SK-N-MC (cell line): ENCODE measurements around the gene NEDD4.
A peak's percentile ranks its signal among the peaks of the same experiment; 100 is the strongest.

Experiments used
- DNase-seq: peaks from one replicate; pipeline ENCODE4 v3.0.0-alpha.2; 2011; ENCODE audit warnings: low read depth, low spot score
- H3K27ac ChIP-seq: fragments of 200-600 bp; sonication (generic); 2 replicates; pipeline ENCODE4 v1.5.1; 2016; ENCODE audit warnings: mixed run types
- H3K36me3 ChIP-seq: fragments of 200-600 bp; sonication (generic); 2 replicates; pipeline ENCODE4 v1.6.1; 2017; ENCODE audit warnings: antibody characterized with exemption, low read length, mixed read lengths; ENCODE audit not compliant: insufficient read depth
- H3K4me3 ChIP-seq: fragments of 200-600 bp; sonication (generic); 2 replicates; pipeline ENCODE4 v1.5.1; 2016
- H3K9ac ChIP-seq: fragments of 200-600 bp; sonication (generic); 2 replicates; pipeline ENCODE4 v1.8.0; 2017; ENCODE audit warnings: mixed run types, mixed read lengths; ENCODE audit not compliant: insufficient read length
- H3K9me3 ChIP-seq: fragments of 200-600 bp; sonication (generic); 2 replicates; pipeline ENCODE4 v1.6.1; 2017; ENCODE audit warnings: low read depth, mild to moderate bottlenecking, antibody characterized with exemption, low read length, moderate library complexity, mixed read lengths
- EZH2 ChIP-seq: fragments of 200-600 bp; sonication (generic); IDR thresholded peaks from one replicate; pipeline ENCODE4 v1.6.1; 2017; ENCODE audit warnings: antibody characterized with exemption
- FOXP2 ChIP-seq: optimal IDR thresholded peaks from 2 replicates; pipeline ENCODE3; 2011; ENCODE audit warnings: mild to moderate bottlenecking, moderate library complexity; ENCODE audit not compliant: insufficient read depth; ENCODE audit errors: extremely low read length, control extremely low read depth
- POLR2AphosphoS5 ChIP-seq: IDR thresholded peaks from 2 replicates; pipeline ENCODE4 v1.6.1; 2012; ENCODE audit warnings: mild to moderate bottlenecking, low read depth, low read length, borderline replicate concordance

The NEDD4 gene

GRCh38 chr15:55998478-55998877, 5.1 kb upstream of the NEDD4 start:
- no peak overlapping the region for H3K9ac ChIP-seq
- H3K27ac ChIP-seq, result peak overlapping the region; percentile 27; the same call in 1 of the 2 replicates
- no peaks in the 10 kb centered on the region for H3K36me3 ChIP-seq
- H3K4me3 ChIP-seq, result no peak overlapping the region
- peak; percentile 53 for DNase-seq
- no peak for TF ChIP-seq FOXP2
- TF ChIP-seq EZH2, result no peak
- no peak for TF ChIP-seq POLR2AphosphoS5
- H3K9me3 ChIP-seq, result no peaks in the 10 kb centered on the region

DNA sequence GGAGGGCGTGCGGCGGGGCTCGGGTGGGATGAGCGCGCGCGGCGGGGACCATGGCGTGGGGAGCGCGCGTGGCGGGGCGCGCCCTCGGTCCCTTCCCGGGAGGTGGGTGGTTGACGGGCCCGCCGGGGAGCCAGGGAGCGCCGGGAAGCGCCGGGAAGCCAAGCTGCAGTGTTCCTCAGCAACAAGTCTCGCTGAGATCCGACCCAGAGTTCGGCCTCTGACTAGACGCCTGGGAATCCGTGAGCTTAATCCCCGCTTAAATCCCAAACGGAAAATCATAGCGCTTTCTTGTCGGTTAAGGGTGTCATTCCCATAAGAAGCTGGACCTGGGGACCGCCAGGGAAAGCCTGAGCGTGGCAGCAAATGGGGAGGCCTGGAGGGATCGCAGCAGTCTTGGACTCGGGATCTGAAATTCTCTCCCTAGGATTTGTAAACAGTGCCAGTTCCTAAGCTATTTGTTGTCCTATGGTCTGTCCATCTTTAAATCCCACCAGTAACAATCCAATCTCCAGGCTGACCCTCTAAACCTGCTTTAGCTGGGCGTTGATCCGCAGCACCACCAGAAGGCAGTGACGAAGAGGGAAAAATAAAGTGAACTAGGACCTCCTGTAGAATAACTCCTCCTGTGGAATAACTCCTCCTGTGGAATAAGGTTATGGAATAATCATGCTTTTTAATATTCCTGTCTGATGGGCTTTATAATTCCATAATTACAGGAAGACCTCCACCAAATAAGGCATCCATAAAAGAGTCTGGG, 570 bp upstream of the NEDD4 start:
- Histone ChIP-seq H3K9me3 (no peaks in the 10 kb centered on the region), H3K27ac (no peak overlapping the region), H3K9ac (peak overlapping the region; percentile 83), H3K4me3 (peak overlapping the region; percentile 88), H3K36me3 (no peaks in the 10 kb centered on the region)
- TF ChIP-seq POLR2AphosphoS5 (no peak), FOXP2 (no peak), EZH2 (no peak)
- no peak for DNase-seq

DNA sequence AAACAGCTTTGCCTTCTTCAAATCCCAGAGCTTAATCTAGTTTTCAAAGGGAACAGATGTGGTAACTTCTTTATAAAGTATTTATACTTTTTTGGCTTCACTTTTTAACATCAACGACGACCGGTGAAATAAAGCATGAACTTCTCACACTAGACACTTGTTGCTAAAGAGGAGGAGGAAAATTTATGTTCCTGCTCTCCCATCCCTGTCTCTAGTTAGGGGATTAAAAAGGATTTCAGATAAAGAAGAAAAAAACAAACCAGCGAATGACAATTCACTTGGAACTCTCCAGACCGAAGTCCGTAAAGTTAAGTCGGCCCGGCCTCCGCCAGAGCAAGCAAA, 672 bp downstream of the NEDD4 start:
- Histone ChIP-seq H3K9ac (peak overlapping the region; percentile 61), H3K4me3 (peak overlapping the region; percentile 88), H3K9me3 (no peaks in the 10 kb centered on the region), H3K36me3 (no peaks in the 10 kb centered on the region), H3K27ac (no peak overlapping the region; the same call in 1 of the 2 replicates)
- no peak for TF ChIP-seq EZH2
- no peak for TF ChIP-seq FOXP2
- TF ChIP-seq POLR2AphosphoS5, result no peak
- no peak for DNase-seq

- H3K9ac ChIP-seq, result peak overlapping the region; percentile 61
Measured at GRCh38 chr15:55991802-55992768, 1.3 kb downstream of the NEDD4 start.

DNA sequence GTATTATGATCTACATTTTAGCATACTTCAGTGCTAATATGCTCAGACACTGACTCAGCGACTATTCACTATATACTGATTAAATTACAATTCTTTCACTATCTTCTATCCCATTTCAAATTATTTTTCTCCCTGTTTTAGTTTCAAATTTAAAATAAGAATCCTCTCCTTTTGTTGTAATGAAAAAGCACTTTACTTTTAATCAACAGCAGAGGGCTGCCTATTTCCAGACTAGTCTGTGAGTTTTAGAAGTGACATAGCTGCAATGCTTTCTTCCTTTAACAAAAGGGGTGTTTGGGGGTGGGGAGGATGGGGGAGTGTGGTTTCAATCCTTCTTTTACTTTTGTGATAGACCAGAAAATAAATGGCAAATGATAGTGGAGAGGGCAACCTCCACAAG, 2.4 kb downstream of the NEDD4 start:
- no peak for TF ChIP-seq POLR2AphosphoS5
- TF ChIP-seq EZH2, result no peak
- TF ChIP-seq FOXP2, result no peak
- no peak for DNase-seq
- H3K9ac ChIP-seq, result peak overlapping the region; percentile 2
- peak overlapping the region; percentile 88; the same call in 1 of the 2 replicates for H3K4me3 ChIP-seq
- no peaks in the 10 kb centered on the region for H3K9me3 ChIP-seq
- H3K36me3 ChIP-seq, result no peaks in the 10 kb centered on the region
- H3K27ac ChIP-seq, result no peak overlapping the region

More at GRCh38 chr15:55991802-55992768, 1.3 kb downstream of the NEDD4 start:
- no peaks in the 10 kb centered on the region for H3K36me3 ChIP-seq
- peak overlapping the region; percentile 88 for H3K4me3 ChIP-seq
- TF ChIP-seq POLR2AphosphoS5 (no peak), EZH2 (no peak), FOXP2 (no peak)
- H3K27ac ChIP-seq, result no peak overlapping the region
- DNase-seq, result no peak
- H3K9me3 ChIP-seq, result no peaks in the 10 kb centered on the region

DNA sequence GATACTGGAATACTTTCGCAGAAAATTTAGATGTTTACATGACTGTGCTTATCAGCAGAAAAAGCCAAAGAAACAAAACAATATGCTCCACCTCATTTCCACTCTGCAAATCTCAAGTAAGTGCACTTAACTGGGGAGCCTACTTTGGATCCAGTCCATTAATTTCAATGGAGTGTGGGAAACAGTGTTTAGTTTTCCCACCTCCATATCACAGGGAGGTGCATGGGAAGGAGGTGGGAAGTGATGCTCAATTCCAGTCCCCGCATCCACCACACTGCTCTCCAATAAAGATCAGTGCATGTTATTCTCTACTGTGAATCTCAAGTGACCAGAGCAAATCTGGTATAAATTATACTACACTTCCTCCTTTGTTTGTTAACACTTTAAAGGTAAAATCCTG, 2.9 kb downstream of the NEDD4 start:
- H3K27ac ChIP-seq, result no peak overlapping the region
- H3K4me3 ChIP-seq, result 0 out of 2 replicates have a peak overlapping the region, but pooled peaks have one; percentile 88
- no peaks in the 10 kb centered on the region for H3K9me3 ChIP-seq
- no peak for DNase-seq
- TF ChIP-seq EZH2, result no peak
- no peak for TF ChIP-seq POLR2AphosphoS5
- TF ChIP-seq FOXP2, result no peak
- peak overlapping the region; percentile 2 for H3K9ac ChIP-seq
- H3K36me3 ChIP-seq, result no peaks in the 10 kb centered on the region

- Histone ChIP-seq H3K9me3 (no peaks in the 10 kb centered on the region), H3K36me3 (no peaks in the 10 kb centered on the region), H3K9ac (no peak overlapping the region), H3K27ac (no peak overlapping the region), H3K4me3 (no peak overlapping the region)
- DNase-seq, result no peak
- TF ChIP-seq FOXP2 (no peak), EZH2 (no peak), POLR2AphosphoS5 (no peak)
Measured at GRCh38 chr15:55989383-55989782, 4.0 kb downstream of the NEDD4 start.
